ENCODE data around the gene DDX59. TPM values are rescaled to one million over a fixed set of nuclear protein-coding genes. Genes with fewer than 3 reads are reported as not detected.

Gene DDX59
- total and polyA plus RNA-seq, 10 of the 15 experiments (the other 5 are each of a cell fraction or from before 2014, with no cell fraction given) = 17.3 to 42.1 (median 23.6) TPM

- TF ChIP-seq IRF3 (IDR thresholded peaks at IDR 0.05) (no peak), RUNX3 (IDR thresholded peaks at IDR 0.05; ENCODE audit: low read length) (peak; percentile 66), ZBTB33 (IDR thresholded peaks at IDR 0.05) (no peak), SMAD5 (IDR thresholded peaks at IDR 0.05; ENCODE audit: low read depth) (no peak), NBN (IDR thresholded peaks at IDR 0.05) (0 out of 2 replicates have a peak, but pooled peaks have one; percentile 23), FOS (IDR thresholded peaks at IDR 0.05; ENCODE audit: borderline replicate concordance, extremely low read depth, insufficient read length) (no peak), RELA (IDR thresholded peaks at IDR 0.05; ENCODE audit: borderline replicate concordance, partially characterized antibody) (no peak), ASH2L (IDR thresholded peaks at IDR 0.05; ENCODE audit: borderline replicate concordance, low read depth) (no peak), CBFB (IDR thresholded peaks at IDR 0.05; ENCODE audit: low read depth) (no peak), REST (IDR thresholded peaks at IDR 0.05; ENCODE audit: low read depth, low read length) (no peak), BACH1 (IDR thresholded peaks at IDR 0.05; ENCODE audit: borderline replicate concordance) (no peak), ZNF217 (IDR thresholded peaks at IDR 0.05) (no peak), CEBPB (IDR thresholded peaks at IDR 0.05; ENCODE audit: borderline replicate concordance in 1 of 2, low read depth in 2 of 2, low read length in 2 of 2) (no peak), JUNB (IDR thresholded peaks at IDR 0.05) (peak; percentile 52), ZNF24 (IDR thresholded peaks at IDR 0.05) (no peak), NR2C2 (IDR thresholded peaks at IDR 0.05; ENCODE audit: borderline replicate concordance, control insufficient read depth, insufficient read length, low read depth) (no peak), SPI1 (IDR thresholded peaks at IDR 0.05; ENCODE audit: borderline replicate concordance, insufficient read depth, low read depth, low read length) (no peak), NKRF (conservative IDR thresholded peaks at IDR 0.05) (no peak), SREBF2 (IDR thresholded peaks at IDR 0.05; ENCODE audit: low read length) (no peak), BRCA1 (IDR thresholded peaks at IDR 0.05; ENCODE audit: low read depth, low read length) (no peak), BCLAF1 (IDR thresholded peaks at IDR 0.05) (no peak)
These were observed 16.7 kb downstream of the DDX59 start (continued) for GRCh38 chr1:200653022-200653462.

Data from GM12878 (cell line).